GM23338 (cell line): ENCODE results near the gene SERINC1.

ENCODE experiments used
- CREB1 ChIP-seq: fragments of 250-450 bp; sonication (Bioruptor Pico); IDR thresholded peaks from 2 replicates; pipeline ENCODE4 v1.5.0; 2020; ENCODE audit warnings: low read depth, mild to moderate bottlenecking, moderate library complexity
- EZH2 ChIP-seq: fragments of 200-600 bp; sonication (generic); IDR thresholded peaks from one replicate; pipeline ENCODE4 v1.8.0; 2017; ENCODE audit warnings: antibody characterized with exemption, mild to moderate bottlenecking, low read depth; ENCODE audit not compliant: unreplicated experiment
- EZH2phosphoT487 ChIP-seq: fragments of 200-600 bp; sonication (generic); IDR thresholded peaks from one replicate; pipeline ENCODE4 v1.8.1; 2018; ENCODE audit warnings: antibody characterized with exemption; ENCODE audit not compliant: unreplicated experiment
- JUNB ChIP-seq: IDR thresholded peaks from one replicate; pipeline ENCODE4 v1.6.1; 2016; ENCODE audit warnings: antibody characterized with exemption; ENCODE audit not compliant: unreplicated experiment
- NANOG ChIP-seq: IDR thresholded peaks from 2 replicates; pipeline ENCODE4 v1.6.1; 2016; ENCODE audit warnings: antibody characterized with exemption, borderline replicate concordance
- POLR2AphosphoS5 ChIP-seq: IDR thresholded peaks from 2 replicates; pipeline ENCODE4 v1.6.1; 2016; ENCODE audit warnings: antibody characterized with exemption, low read depth
- TF ChIP-seq, protein P1 (sequence below): IDR thresholded peaks from one replicate; pipeline ENCODE4 v1.6.1; 2018; ENCODE audit warnings: antibody characterized with exemption; ENCODE audit not compliant: unreplicated experiment
- TF ChIP-seq, protein P2 (sequence below), 2 experiments: fragments of 200-600 bp in 1 of 2; sonication (generic) in 1 of 2; conservative IDR thresholded peaks; 2 replicates each; pipeline versions ENCODE4 v1.5.1 to v1.6.1; 2016 to 2017; ENCODE audit warnings: antibody characterized with exemption in 2 of 2, low read depth in 2 of 2, mild to moderate bottlenecking in 2 of 2, moderate library complexity in 1 of 2
- TF ChIP-seq, protein P3 (sequence below): fragments of 250-450 bp; sonication (Bioruptor Pico); IDR thresholded peaks from 2 replicates; pipeline ENCODE4 v1.5.0; 2020; ENCODE audit warnings: mild to moderate bottlenecking, moderate library complexity

DNA sequence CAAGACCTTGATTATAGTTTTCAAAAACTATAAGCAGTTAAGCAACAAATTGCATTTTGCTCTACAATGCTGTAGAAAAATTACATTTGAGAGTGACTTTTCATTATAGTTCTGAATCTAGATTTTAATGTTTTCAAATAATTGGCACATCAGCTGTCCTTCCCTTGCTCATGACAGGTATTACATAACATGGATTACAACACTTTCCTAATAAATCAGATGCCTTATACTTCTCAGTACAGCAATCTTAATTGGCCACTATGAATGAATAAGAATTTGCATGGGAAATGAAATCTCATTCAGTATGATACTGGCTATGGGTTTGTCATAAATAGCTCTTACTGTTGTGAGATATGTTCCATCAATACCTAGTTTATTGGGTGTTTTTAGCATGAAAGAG lies 42.3 kb downstream of the SERINC1 start:
- TF ChIP-seq EZH2 = no peak
- no peak for TF ChIP-seq CREB1 (CRISPR knock-in tag)
- TF ChIP-seq, protein P1, sequence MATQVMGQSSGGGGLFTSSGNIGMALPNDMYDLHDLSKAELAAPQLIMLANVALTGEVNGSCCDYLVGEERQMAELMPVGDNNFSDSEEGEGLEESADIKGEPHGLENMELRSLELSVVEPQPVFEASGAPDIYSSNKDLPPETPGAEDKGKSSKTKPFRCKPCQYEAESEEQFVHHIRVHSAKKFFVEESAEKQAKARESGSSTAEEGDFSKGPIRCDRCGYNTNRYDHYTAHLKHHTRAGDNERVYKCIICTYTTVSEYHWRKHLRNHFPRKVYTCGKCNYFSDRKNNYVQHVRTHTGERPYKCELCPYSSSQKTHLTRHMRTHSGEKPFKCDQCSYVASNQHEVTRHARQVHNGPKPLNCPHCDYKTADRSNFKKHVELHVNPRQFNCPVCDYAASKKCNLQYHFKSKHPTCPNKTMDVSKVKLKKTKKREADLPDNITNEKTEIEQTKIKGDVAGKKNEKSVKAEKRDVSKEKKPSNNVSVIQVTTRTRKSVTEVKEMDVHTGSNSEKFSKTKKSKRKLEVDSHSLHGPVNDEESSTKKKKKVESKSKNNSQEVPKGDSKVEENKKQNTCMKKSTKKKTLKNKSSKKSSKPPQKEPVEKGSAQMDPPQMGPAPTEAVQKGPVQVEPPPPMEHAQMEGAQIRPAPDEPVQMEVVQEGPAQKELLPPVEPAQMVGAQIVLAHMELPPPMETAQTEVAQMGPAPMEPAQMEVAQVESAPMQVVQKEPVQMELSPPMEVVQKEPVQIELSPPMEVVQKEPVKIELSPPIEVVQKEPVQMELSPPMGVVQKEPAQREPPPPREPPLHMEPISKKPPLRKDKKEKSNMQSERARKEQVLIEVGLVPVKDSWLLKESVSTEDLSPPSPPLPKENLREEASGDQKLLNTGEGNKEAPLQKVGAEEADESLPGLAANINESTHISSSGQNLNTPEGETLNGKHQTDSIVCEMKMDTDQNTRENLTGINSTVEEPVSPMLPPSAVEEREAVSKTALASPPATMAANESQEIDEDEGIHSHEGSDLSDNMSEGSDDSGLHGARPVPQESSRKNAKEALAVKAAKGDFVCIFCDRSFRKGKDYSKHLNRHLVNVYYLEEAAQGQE = no peak
- TF ChIP-seq, protein P2, sequence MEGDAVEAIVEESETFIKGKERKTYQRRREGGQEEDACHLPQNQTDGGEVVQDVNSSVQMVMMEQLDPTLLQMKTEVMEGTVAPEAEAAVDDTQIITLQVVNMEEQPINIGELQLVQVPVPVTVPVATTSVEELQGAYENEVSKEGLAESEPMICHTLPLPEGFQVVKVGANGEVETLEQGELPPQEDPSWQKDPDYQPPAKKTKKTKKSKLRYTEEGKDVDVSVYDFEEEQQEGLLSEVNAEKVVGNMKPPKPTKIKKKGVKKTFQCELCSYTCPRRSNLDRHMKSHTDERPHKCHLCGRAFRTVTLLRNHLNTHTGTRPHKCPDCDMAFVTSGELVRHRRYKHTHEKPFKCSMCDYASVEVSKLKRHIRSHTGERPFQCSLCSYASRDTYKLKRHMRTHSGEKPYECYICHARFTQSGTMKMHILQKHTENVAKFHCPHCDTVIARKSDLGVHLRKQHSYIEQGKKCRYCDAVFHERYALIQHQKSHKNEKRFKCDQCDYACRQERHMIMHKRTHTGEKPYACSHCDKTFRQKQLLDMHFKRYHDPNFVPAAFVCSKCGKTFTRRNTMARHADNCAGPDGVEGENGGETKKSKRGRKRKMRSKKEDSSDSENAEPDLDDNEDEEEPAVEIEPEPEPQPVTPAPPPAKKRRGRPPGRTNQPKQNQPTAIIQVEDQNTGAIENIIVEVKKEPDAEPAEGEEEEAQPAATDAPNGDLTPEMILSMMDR (conservative IDR thresholded peaks at IDR 0.05; ENCODE audit: low read depth in 2 of 2) = no peak
- TF ChIP-seq POLR2AphosphoS5 = no peak
- no peak for TF ChIP-seq EZH2phosphoT487
- no peak for TF ChIP-seq JUNB
- TF ChIP-seq NANOG = no peak
- TF ChIP-seq, protein P3, sequence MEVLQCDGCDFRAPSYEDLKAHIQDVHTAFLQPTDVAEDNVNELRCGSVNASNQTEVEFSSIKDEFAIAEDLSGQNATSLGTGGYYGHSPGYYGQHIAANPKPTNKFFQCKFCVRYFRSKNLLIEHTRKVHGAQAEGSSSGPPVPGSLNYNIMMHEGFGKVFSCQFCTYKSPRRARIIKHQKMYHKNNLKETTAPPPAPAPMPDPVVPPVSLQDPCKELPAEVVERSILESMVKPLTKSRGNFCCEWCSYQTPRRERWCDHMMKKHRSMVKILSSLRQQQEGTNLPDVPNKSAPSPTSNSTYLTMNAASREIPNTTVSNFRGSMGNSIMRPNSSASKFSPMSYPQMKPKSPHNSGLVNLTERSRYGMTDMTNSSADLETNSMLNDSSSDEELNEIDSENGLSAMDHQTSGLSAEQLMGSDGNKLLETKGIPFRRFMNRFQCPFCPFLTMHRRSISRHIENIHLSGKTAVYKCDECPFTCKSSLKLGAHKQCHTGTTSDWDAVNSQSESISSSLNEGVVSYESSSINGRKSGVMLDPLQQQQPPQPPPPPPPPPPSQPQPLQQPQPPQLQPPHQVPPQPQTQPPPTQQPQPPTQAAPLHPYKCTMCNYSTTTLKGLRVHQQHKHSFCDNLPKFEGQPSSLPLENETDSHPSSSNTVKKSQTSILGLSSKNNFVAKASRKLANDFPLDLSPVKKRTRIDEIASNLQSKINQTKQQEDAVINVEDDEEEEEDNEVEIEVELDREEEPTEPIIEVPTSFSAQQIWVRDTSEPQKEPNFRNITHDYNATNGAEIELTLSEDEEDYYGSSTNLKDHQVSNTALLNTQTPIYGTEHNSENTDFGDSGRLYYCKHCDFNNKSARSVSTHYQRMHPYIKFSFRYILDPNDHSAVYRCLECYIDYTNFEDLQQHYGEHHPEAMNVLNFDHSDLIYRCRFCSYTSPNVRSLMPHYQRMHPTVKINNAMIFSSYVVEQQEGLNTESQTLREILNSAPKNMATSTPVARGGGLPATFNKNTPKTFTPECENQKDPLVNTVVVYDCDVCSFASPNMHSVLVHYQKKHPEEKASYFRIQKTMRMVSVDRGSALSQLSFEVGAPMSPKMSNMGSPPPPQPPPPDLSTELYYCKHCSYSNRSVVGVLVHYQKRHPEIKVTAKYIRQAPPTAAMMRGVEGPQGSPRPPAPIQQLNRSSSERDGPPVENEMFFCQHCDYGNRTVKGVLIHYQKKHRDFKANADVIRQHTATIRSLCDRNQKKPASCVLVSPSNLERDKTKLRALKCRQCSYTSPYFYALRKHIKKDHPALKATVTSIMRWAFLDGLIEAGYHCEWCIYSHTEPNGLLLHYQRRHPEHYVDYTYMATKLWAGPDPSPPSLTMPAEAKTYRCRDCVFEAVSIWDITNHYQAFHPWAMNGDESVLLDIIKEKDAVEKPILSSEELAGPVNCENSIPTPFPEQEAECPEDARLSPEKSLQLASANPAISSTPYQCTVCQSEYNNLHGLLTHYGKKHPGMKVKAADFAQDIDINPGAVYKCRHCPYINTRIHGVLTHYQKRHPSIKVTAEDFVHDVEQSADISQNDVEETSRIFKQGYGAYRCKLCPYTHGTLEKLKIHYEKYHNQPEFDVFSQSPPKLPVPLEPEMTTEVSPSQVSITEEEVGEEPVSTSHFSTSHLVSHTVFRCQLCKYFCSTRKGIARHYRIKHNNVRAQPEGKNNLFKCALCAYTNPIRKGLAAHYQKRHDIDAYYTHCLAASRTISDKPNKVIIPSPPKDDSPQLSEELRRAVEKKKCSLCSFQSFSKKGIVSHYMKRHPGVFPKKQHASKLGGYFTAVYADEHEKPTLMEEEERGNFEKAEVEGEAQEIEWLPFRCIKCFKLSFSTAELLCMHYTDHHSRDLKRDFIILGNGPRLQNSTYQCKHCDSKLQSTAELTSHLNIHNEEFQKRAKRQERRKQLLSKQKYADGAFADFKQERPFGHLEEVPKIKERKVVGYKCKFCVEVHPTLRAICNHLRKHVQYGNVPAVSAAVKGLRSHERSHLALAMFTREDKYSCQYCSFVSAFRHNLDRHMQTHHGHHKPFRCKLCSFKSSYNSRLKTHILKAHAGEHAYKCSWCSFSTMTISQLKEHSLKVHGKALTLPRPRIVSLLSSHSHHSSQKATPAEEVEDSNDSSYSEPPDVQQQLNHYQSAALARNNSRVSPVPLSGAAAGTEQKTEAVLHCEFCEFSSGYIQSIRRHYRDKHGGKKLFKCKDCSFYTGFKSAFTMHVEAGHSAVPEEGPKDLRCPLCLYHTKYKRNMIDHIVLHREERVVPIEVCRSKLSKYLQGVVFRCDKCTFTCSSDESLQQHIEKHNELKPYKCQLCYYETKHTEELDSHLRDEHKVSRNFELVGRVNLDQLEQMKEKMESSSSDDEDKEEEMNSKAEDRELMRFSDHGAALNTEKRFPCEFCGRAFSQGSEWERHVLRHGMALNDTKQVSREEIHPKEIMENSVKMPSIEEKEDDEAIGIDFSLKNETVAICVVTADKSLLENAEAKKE (CRISPR knock-in tag) = no peak
